HCT116 (cell line): Measurements from ENCODE around the gene ANKLE2. TPM values are rescaled to one million over a fixed set of nuclear protein-coding genes. Genes with fewer than 3 reads are reported as not detected.
"Not testable (repeated sequence)": the region's sequence is repeated elsewhere in the genome, so short reads cannot be mapped to it uniquely, and the experiment has no call there.

Experiments used
- ATAC-seq: fragments of 200-7000 bp; cut with Tn5 transposase; 2 replicates; pipeline ENCODE4 v1.9.1; 2020; ENCODE audit warnings: mild to moderate bottlenecking, moderate library complexity
- Bru-seq: library from RNA; stranded (reverse); fragments of 400-500 nt; gene quantifications from one replicate; lab custom pipeline; 2021; lab: Mats Ljungman, UMichigan
- BruChase-seq, 2 experiments: library from RNA; stranded (reverse); fragments of 400-500 nt; gene quantifications; one replicate each; lab custom pipeline; 2021; lab: Mats Ljungman, UMichigan
- BruUV-seq: library from RNA; stranded (reverse); fragments of 400-500 nt; replicated peaks from 2 replicates; lab custom pipeline; 2021; lab: Mats Ljungman, UMichigan
- CTCF ChIA-PET: fragments of 300-600 bp; sonication (Branson Sonifier 250); formaldehyde crosslinking; loops from one replicate; lab custom pipeline; 2021; ENCODE audit warnings: antibody characterized with exemption; lab: Charles Lee
- POLR2A ChIA-PET: fragments of 300-600, 350-600 bp; sonication (Branson Sonifier 250); formaldehyde crosslinking; loops from one replicate; lab custom pipeline; 2021; ENCODE audit warnings: antibody characterized with exemption; lab: Charles Lee
- RAD21 ChIA-PET, 2 experiments: fragments of 300-600 bp; sonication (Branson Sonifier 250); formaldehyde crosslinking; loops; one replicate each; lab custom pipeline; 2023; ENCODE audit warnings: low total read pairs in 2 of 2; ENCODE audit not compliant: uncharacterized antibody in 2 of 2, unreplicated experiment in 2 of 2, low non-redundant PET in 1 of 2; lab: Charles Lee
- DNase-seq: peaks from one replicate; pipeline ENCODE4 v3.0.0-alpha.2; 2010; ENCODE audit warnings: low read depth, low spot score
- H2AFZ ChIP-seq: fragments of 200-600 bp; shearing (Covaris generic), sonication (generic); 2 replicates; pipeline ENCODE4 v1.6.1; 2017; ENCODE audit warnings: low read depth, mixed run types, mixed read lengths, antibody characterized with exemption, low read length; ENCODE audit not compliant: poor library complexity, severe bottlenecking
- H3K27ac ChIP-seq: 2 replicates; pipeline ENCODE4 v1.5.1; 2012; ENCODE audit warnings: low read depth, low read length
- H3K27me3 ChIP-seq: fragments of 200-600 bp; sonication (generic); 2 replicates; pipeline ENCODE4 v1.6.1; 2016; ENCODE audit warnings: mixed run types, low read length, mixed read lengths; ENCODE audit not compliant: insufficient read depth
- H3K36me3 ChIP-seq, 2 experiments: fragments of 200-500 bp in 1 of 2; fragments of 200-600 bp in 1 of 2; sonication (Bioruptor generic) in 1 of 2; sonication (generic) in 1 of 2; 2 replicates each; pipeline versions ENCODE4 v1.5.1 to v1.6.1; 2014 to 2016; ENCODE audit warnings: low read length in 2 of 2, inconsistent platforms in 1 of 2, mixed read lengths in 1 of 2, mixed run types in 1 of 2; ENCODE audit not compliant: insufficient read depth in 2 of 2, control insufficient read depth in 1 of 2
- H3K4me1 ChIP-seq, 2 experiments: fragments of 200-600 bp in 1 of 2; sonication (generic) in 1 of 2; 2 replicates each; pipeline versions ENCODE4 v1.5.1 to v1.6.1; 2012 to 2017; ENCODE audit warnings: low read length in 2 of 2, inconsistent platforms in 1 of 2, mild to moderate bottlenecking in 1 of 2, mixed read lengths in 1 of 2, mixed run types in 1 of 2, moderate library complexity in 1 of 2; ENCODE audit not compliant: insufficient read depth in 2 of 2, control insufficient read depth in 1 of 2
- H3K4me2 ChIP-seq: fragments of 200-600 bp; sonication (generic); 2 replicates; pipeline ENCODE4 v1.6.1; 2017; ENCODE audit warnings: mixed run types, low read length, mixed read lengths
- H3K4me3 ChIP-seq, 2 experiments: fragments of 200-600 bp in 1 of 2; sonication (generic) in 1 of 2; replicated peaks in 1 of 2; 2 replicates each; pipeline ENCODE4 v1.5.1; 2011 to 2016; ENCODE audit warnings: low read length in 2 of 2, control low read depth in 1 of 2, low read depth in 1 of 2, mild to moderate bottlenecking in 1 of 2, mixed read lengths in 1 of 2, mixed run types in 1 of 2
- H3K79me2 ChIP-seq: fragments of 200-600 bp; sonication (generic); 2 replicates; pipeline ENCODE4 v1.6.1; 2017; ENCODE audit warnings: mild to moderate bottlenecking, mixed run types, low read length, moderate library complexity, mixed read lengths; ENCODE audit not compliant: insufficient read depth
- H3K9ac ChIP-seq: fragments of 200-600 bp; sonication (generic); 2 replicates; pipeline ENCODE4 v1.6.1; 2016; ENCODE audit warnings: low read length, mixed read lengths
- H3K9me2 ChIP-seq: fragments of 200-600 bp; sonication (generic), shearing (Covaris generic); 2 replicates; pipeline ENCODE4 v1.6.1; 2017; ENCODE audit warnings: mixed run types, mild to moderate bottlenecking, moderate library complexity; ENCODE audit not compliant: insufficient read depth
- H3K9me3 ChIP-seq, 2 experiments: fragments of 200-500 bp in 1 of 2; fragments of 200-600 bp in 1 of 2; sonication (Bioruptor generic) in 1 of 2; sonication (generic) in 1 of 2; 2 replicates each; pipeline ENCODE4 v1.6.1; 2014 to 2017; ENCODE audit warnings: low read length in 2 of 2, mixed read lengths in 2 of 2, inconsistent platforms in 1 of 2, low read depth in 1 of 2, mild to moderate bottlenecking in 1 of 2, mixed run types in 1 of 2, moderate library complexity in 1 of 2; ENCODE audit not compliant: control insufficient read depth in 1 of 2, insufficient read depth in 1 of 2
- H4K20me1 ChIP-seq: fragments of 200-600 bp; sonication (generic), shearing (Covaris generic); 2 replicates; pipeline ENCODE4 v1.6.1; 2017; ENCODE audit warnings: mixed run types, mild to moderate bottlenecking, moderate library complexity; ENCODE audit not compliant: insufficient read depth
- CEBPB ChIP-seq: IDR thresholded peaks from 2 replicates; pipeline ENCODE4 v1.6.1; 2012; ENCODE audit warnings: low read depth
- ELF1 ChIP-seq: IDR thresholded peaks from 2 replicates; pipeline ENCODE4 v1.6.1; 2012; ENCODE audit warnings: low read depth, borderline replicate concordance
- FOSL1 ChIP-seq: IDR thresholded peaks from 2 replicates; pipeline ENCODE4 v1.6.1; 2012; ENCODE audit warnings: low read depth
- SIN3A ChIP-seq: IDR thresholded peaks from 2 replicates; pipeline ENCODE4 v1.6.1; 2012; ENCODE audit warnings: low read depth
- ZFX ChIP-seq: fragments of 450-650 bp; IDR thresholded peaks from 2 replicates; pipeline ENCODE4 v1.6.1; 2017
- intact Hi-C: fragments of 100-400 bp; cut with micrococcal nuclease; formaldehyde crosslinking; loops from 2 replicates; pipeline ENCODE4 v1.10.0; 2022
- long read RNA-seq: library from polyadenylated mRNA; unstranded; transcript quantifications from one replicate; pipeline ENCODE4 v2.0.0, GENCODE V29; 2021; ENCODE audit not compliant: unreplicated experiment
- polyA plus RNA-seq: library from polyadenylated mRNA; unstranded; fragments of >200 nt; gene quantifications from 2 replicates; pipeline ENCODE4 v1.2.1, GENCODE V29; 2012; ENCODE audit warnings: missing spikeins
- total RNA-seq: library from RNA; stranded (reverse); gene quantifications from one replicate; pipeline ENCODE4 v1.2.1, GENCODE V29; 2021; ENCODE audit not compliant: unreplicated experiment
- TF ChIP-seq, protein P1 (sequence below): IDR thresholded peaks from 2 replicates; pipeline ENCODE4 v1.6.1; 2012
- TF ChIP-seq, protein P2 (sequence below), 3 experiments: fragments of 200-600 bp in 1 of 3; sonication (generic) in 1 of 3; IDR thresholded peaks in 2 of 3; conservative IDR thresholded peaks in 1 of 3; 2 replicates each; pipeline ENCODE4 v1.5.1; 2012 to 2017; ENCODE audit warnings: low read depth in 2 of 3, low read length in 2 of 3, antibody characterized with exemption in 1 of 3, borderline replicate concordance in 1 of 3, control low read depth in 1 of 3, mild to moderate bottlenecking in 1 of 3, mixed read lengths in 1 of 3, mixed run types in 1 of 3, moderate library complexity in 1 of 3; ENCODE audit not compliant: insufficient read depth in 1 of 3

Gene ANKLE2
- total RNA-seq (68.8 TPM), Bru-seq, nascent RNA (percentile 82 among the genes with signal in this experiment), BruChase-seq, experiment 1, labeled RNA remaining after a 6-hour chase (percentile 94 among the genes with signal in this experiment), BruChase-seq, experiment 2, labeled RNA remaining after a 2-hour chase (percentile 92 among the genes with signal in this experiment)
- polyA plus RNA-seq = 61.0 and 74.0 TPM in 2 replicates
- long read RNA-seq, full-length matches to known transcripts = 29 of 128 reads
- long read RNA-seq, partial matches to known transcripts = 43 of 128 reads
- long read RNA-seq, other reads (novel, unspliced or antisense) = 56 of 128 reads

DNA sequence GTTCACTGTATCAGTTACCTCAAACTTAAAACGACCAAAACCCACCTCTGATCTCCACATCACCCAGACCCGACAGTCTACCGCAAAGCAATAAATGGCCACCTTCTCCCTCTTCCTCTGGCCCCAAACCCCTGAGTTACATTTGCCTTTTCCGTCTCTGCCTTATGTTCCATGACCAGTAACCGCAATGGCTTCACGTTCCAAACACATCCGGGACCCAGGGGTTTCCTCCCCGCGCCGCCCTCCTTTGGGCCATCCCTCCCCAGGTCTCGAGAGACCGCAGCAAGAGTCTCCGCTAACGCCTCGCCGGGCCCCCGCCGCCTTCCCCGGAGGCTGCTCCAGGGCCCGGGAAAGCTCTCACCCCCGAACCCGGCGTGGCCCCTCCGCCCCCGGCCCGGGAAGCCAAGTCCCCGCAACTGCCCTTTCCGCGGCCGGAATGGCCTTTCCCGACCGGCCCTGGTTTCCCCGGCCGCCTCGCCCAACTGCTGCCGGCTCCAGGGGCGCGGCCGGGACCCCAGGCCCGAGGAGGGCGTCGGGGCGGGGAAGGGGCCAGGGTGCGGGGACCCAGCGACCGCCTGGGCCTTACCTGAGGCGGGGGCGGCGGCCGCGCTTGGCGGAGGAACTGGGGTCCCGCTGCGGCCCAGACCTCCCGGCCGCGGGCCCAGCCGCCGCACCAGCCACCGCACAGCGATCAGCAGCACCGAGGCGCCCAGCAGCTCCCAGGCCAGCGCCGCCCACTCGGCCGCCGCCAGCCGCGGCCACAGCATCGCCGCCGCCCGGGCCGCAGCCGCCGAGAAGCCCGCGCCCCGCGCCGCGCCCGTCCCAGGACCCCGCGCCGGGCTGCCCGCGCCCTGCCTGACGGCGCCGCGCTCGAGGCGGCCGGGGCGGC is at the start of gene ANKLE2:
ANKLE2 (minus strand) TSS at position 801 of the 889 bp plus-strand sequence; CDS start at position 767, 34 bp downstream.
- POLR2A ChIA-PET = no interaction called here
- no TSS peak for BruUV-seq
- peaks cover 56% of the 10 kb centered on the region for H3K79me2 ChIP-seq
- no peaks in the 10 kb centered on the region for H3K9me2 ChIP-seq
- intact Hi-C loops = loop anchor here (10.0 kb wide), 1 partner anchor 64 kb away; the partner anchor contains the start of gene GOLGA3
- TF ChIP-seq ELF1 = no peak
- no peak; the same call in 1 of the 2 replicates for TF ChIP-seq SIN3A
- peak; percentile 94 for TF ChIP-seq ZFX
- TF ChIP-seq CEBPB = no peak
- TF ChIP-seq FOSL1 = no peak
- TF ChIP-seq, protein P1, sequence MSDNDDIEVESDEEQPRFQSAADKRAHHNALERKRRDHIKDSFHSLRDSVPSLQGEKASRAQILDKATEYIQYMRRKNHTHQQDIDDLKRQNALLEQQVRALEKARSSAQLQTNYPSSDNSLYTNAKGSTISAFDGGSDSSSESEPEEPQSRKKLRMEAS = peak; percentile 3; the same call in 1 of the 2 replicates
- RAD21 ChIA-PET = no interaction called here
- ATAC-seq (peak; percentile 65), DNase-seq (no peak)
- no peak within 1 kb of the TSS for H2AFZ ChIP-seq
- peak within 1 kb of the TSS; percentile 81 to 88 for H3K4me3 ChIP-seq
- no peaks in the 10 kb centered on the region for H3K27me3 ChIP-seq
- H4K20me1 ChIP-seq = peaks cover 6% of the 10 kb centered on the region; the same call in 1 of the 2 replicates
- H3K9ac ChIP-seq = peak within 1 kb of the TSS; percentile 95
- peak within 1 kb of the TSS; percentile 99 for H3K27ac ChIP-seq
- H3K4me1 ChIP-seq = peaks cover 8 to 13% of the 10 kb centered on the region in 2 experiments
- peak within 1 kb of the TSS; percentile 94 for H3K4me2 ChIP-seq
- CTCF ChIA-PET = no interaction called here
- no peaks in the 10 kb centered on the region for H3K9me3 ChIP-seq
- H3K36me3 ChIP-seq = peaks cover 0 to 18% of the 10 kb centered on the region in 2 experiments; a peak in 2 of 4 replicates

DNA sequence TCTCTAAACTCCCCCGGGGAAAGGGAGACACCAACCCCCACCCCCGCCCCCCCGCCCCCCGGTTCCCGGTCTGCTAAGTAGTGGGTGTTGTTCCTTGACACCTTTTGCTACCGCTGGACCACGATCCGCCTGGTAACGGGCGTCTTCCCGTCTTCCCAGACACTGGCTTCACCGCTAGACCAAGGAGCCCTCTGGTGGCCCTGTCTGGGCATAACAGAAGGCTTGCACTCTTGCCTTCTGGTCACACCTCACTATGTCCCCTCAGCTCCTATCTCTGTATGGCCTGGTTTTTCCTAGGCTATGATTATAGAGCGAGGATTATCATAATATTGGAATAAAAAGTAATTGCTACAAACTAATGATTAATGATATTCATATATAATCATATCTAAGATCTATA is 47.8 kb upstream of the ANKLE2 start:
- intact Hi-C loops, BruUV-seq, H3K9ac ChIP-seq, DNase-seq, H3K9me2 ChIP-seq, H3K4me2 ChIP-seq, POLR2A ChIA-PET, CTCF ChIA-PET, ATAC-seq, RAD21 ChIA-PET, H2AFZ ChIP-seq, H3K4me1 ChIP-seq, H3K9me3 ChIP-seq, H3K4me3 ChIP-seq, H4K20me1 ChIP-seq, H3K27me3 ChIP-seq, H3K27ac ChIP-seq: not testable (repeated sequence)
- Histone ChIP-seq H3K36me3 (peaks cover 35 to 38% of the 10 kb centered on the region in 2 experiments), H3K79me2 (peaks cover 11% of the 10 kb centered on the region)
- TF ChIP-seq, protein P2, sequence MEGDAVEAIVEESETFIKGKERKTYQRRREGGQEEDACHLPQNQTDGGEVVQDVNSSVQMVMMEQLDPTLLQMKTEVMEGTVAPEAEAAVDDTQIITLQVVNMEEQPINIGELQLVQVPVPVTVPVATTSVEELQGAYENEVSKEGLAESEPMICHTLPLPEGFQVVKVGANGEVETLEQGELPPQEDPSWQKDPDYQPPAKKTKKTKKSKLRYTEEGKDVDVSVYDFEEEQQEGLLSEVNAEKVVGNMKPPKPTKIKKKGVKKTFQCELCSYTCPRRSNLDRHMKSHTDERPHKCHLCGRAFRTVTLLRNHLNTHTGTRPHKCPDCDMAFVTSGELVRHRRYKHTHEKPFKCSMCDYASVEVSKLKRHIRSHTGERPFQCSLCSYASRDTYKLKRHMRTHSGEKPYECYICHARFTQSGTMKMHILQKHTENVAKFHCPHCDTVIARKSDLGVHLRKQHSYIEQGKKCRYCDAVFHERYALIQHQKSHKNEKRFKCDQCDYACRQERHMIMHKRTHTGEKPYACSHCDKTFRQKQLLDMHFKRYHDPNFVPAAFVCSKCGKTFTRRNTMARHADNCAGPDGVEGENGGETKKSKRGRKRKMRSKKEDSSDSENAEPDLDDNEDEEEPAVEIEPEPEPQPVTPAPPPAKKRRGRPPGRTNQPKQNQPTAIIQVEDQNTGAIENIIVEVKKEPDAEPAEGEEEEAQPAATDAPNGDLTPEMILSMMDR (IDR thresholded peaks at IDR 0.05 in 2 of 3, conservative IDR thresholded peaks at IDR 0.05 in 1 of 3; ENCODE audit: borderline replicate concordance in 1 of 3, insufficient read depth in 1 of 3, low read depth in 2 of 3, low read length in 2 of 3) = peak in 1 of 3 experiments; percentile 43; a peak in 2 of 6 replicates
